Left lung (tissue), 10 donors: ENCODE data around the gene SSBP1. TPM values are rescaled to one million over a fixed set of nuclear protein-coding genes. Genes with fewer than 3 reads are reported as not detected.
A peak's percentile ranks its signal among the peaks of the same experiment; 100 is the strongest.
"Not testable (repeated sequence)": the region's sequence is repeated elsewhere in the genome, so short reads cannot be mapped to it uniquely, and the experiment has no call there.

Experiments
- ATAC-seq: fragments of 200-7000 bp; cut with Tn5 transposase; one replicate; pipeline ENCODE4 v1.9.1; 2020; ENCODE audit warnings: moderate library complexity
- DNase-seq, 4 donors: peaks; one replicate each; pipeline ENCODE4 v3.0.0-alpha.2; 2013 to 2020
- H3K27ac ChIP-seq, 2 donors: fragments of 200-600 bp; sonication (generic) in 1 of 2; one replicate each; pipeline versions ENCODE4 v1.5.0 to v1.8.0; 2020 to 2021
- H3K27me3 ChIP-seq, 2 donors: fragments of 200-600 bp; sonication (generic) in 1 of 2; one replicate each; pipeline versions ENCODE4 v1.5.0 to v1.8.0; 2020 to 2021
- H3K36me3 ChIP-seq, 2 donors: fragments of 200-600 bp; sonication (generic) in 1 of 2; one replicate each; pipeline versions ENCODE4 v1.5.0 to v1.8.0; 2020 to 2021
- H3K4me1 ChIP-seq, 2 donors: fragments of 200-600 bp; one replicate each; pipeline ENCODE4 v1.8.0; 2021
- H3K4me3 ChIP-seq, 2 donors: fragments of 200-600 bp; sonication (generic) in 1 of 2; one replicate each; pipeline versions ENCODE4 v1.5.0 to v1.8.0; 2020 to 2021; ENCODE audit warnings: mild to moderate bottlenecking in 1 of 2
- H3K9me3 ChIP-seq, 2 donors: fragments of 200-600 bp; sonication (generic) in 1 of 2; one replicate each; pipeline versions ENCODE4 v1.5.0 to v1.8.0; 2020 to 2021
- CTCF ChIP-seq, 2 donors: fragments of 200-600 bp; sonication (generic) in 1 of 2; IDR thresholded peaks; one replicate each; pipeline versions ENCODE4 v1.5.0 to v1.8.0; 2021; ENCODE audit warnings: antibody characterized with exemption in 2 of 2
- intact Hi-C, 2 donors: fragments of 100-400 bp; cut with DNase I; formaldehyde crosslinking; loops; one replicate each; pipeline versions ENCODE4 v1.11.2 to v1.14.2; 2022
- polyA plus RNA-seq, 6 donors: library from polyadenylated mRNA; unstranded; fragments of 120-200 nt; gene quantifications; one replicate each; pipeline ENCODE4 v1.2.1, GENCODE V29; 2013; ENCODE audit not compliant: insufficient read length in 6 of 6
- total RNA-seq, 2 donors: library from RNA; stranded (reverse); fragmentation: NEBNext Ultra II Directional; extraction: Animal tissue kit (Norgen Biotek cat#: 25700); gene quantifications; one replicate each; pipeline ENCODE4 v1.2.1, GENCODE V29; 2021
- donor health status: DM: no; HTN: yes; CAD: no.
- donor health status: DM: no; HTN: no; CAD: no.

The SSBP1 gene
- total and polyA plus RNA-seq, 8 donors = 71.6 to 130 (median 118) TPM

GRCh38 chr7:141754939-141755338, 16.8 kb downstream of the SSBP1 start:
- Histone ChIP-seq H3K27ac (no peak overlapping the region), H3K27me3 (no peaks in the 10 kb centered on the region), H3K9me3 (peaks cover 0 to 25% of the 10 kb centered on the region in 2 donors), H3K4me3 (no peak overlapping the region), H3K4me1 (no peaks in the 10 kb centered on the region), H3K36me3 (peaks cover 0 to 91% of the 10 kb centered on the region in 2 donors)
- intact Hi-C loops = no loop called here
- ATAC-seq = no peak
- TF ChIP-seq CTCF (IDR thresholded peaks at IDR 0.05) = peak in 1 of 2 donors; percentile 17
- DNase-seq = no peak

- no peak for ATAC-seq
Measured at GRCh38 chr7:141763797-141764196, 25.6 kb downstream of the SSBP1 start, which contains the start of gene TAS2R3. TSS of gene TAS2R3 (plus strand) at chr7:141764097. CDS start at chr7:141764159, 62 bp downstream.

GRCh38 chr7:141770083-141770583, 32.0 kb downstream of the SSBP1 start:
- intact Hi-C loops, H3K27me3 ChIP-seq: not testable (repeated sequence)

More at GRCh38 chr7:141763797-141764196, 25.6 kb downstream of the SSBP1 start, which contains the start of gene TAS2R3:
- Histone ChIP-seq H3K36me3 (peaks cover 0 to 54% of the 10 kb centered on the region in 2 donors), H3K27me3 (no peaks in the 10 kb centered on the region), H3K9me3 (no peaks in the 10 kb centered on the region), H3K27ac (no peak within 1 kb of the TSS), H3K4me3 (no peak within 1 kb of the TSS), H3K4me1 (no peaks in the 10 kb centered on the region)
- intact Hi-C loops = no loop called here
- no peak for TF ChIP-seq CTCF (IDR thresholded peaks at IDR 0.05)
- no peak for DNase-seq

GRCh38 chr7:141776374-141776773, 38.2 kb downstream of the SSBP1 start, which contains the start of gene TAS2R4:
TSS of gene TAS2R4 (plus strand) at chr7:141776674. CDS start at chr7:141778489, 1,815 bp downstream.
- H3K27me3 ChIP-seq = no peaks in the 10 kb centered on the region

More at GRCh38 chr7:141770083-141770583, 32.0 kb downstream of the SSBP1 start:
- H3K9me3 ChIP-seq, ATAC-seq, H3K4me3 ChIP-seq, H3K27ac ChIP-seq, DNase-seq, H3K4me1 ChIP-seq, H3K36me3 ChIP-seq: not testable (repeated sequence)

GRCh38 chr7:141785706-141786552, 47.8 kb downstream of the SSBP1 start:
- Histone ChIP-seq H3K27me3 (no peaks in the 10 kb centered on the region), H3K4me1 (peaks cover 0 to 10% of the 10 kb centered on the region in 2 donors), H3K9me3 (no peaks in the 10 kb centered on the region), H3K4me3 (no peak overlapping the region), H3K36me3 (peaks cover 0 to 20% of the 10 kb centered on the region in 2 donors), H3K27ac (peak overlapping the region in 1 of 2 donors; percentile 45)
- DNase-seq (peak in 2 of 4 donors; percentile 20 to 54), ATAC-seq (peak; percentile 81)
- TF ChIP-seq CTCF (IDR thresholded peaks at IDR 0.05) = peak; percentile 56 to 74
- intact Hi-C loops = no loop called here

More at GRCh38 chr7:141776374-141776773, 38.2 kb downstream of the SSBP1 start, which contains the start of gene TAS2R4:
- DNase-seq = no peak
- peaks cover 0 to 6% of the 10 kb centered on the region in 2 donors for H3K9me3 ChIP-seq
- TF ChIP-seq CTCF (IDR thresholded peaks at IDR 0.05) = no peak
- H3K27ac ChIP-seq = no peak within 1 kb of the TSS
- H3K36me3 ChIP-seq = peaks cover 0 to 30% of the 10 kb centered on the region in 2 donors
- no peak for ATAC-seq
- no peaks in the 10 kb centered on the region for H3K4me1 ChIP-seq
- intact Hi-C loops = no loop called here
- H3K4me3 ChIP-seq = no peak within 1 kb of the TSS
